Fibroblast of peridontal ligament (primary cell): ENCODE data around the gene PRKD3.
A peak's percentile ranks its signal among the peaks of the same experiment; 100 is the strongest.

ENCODE experiments used
- DNase-seq: peaks from one replicate; pipeline ENCODE4 v3.0.0-alpha.2; 2010; ENCODE audit errors: extremely low read depth

PRKD3 gene

GRCh38 chr2:37343537-37344434 is 19.2 kb upstream of the PRKD3 start:
- peak; percentile 58 for DNase-seq

DNA sequence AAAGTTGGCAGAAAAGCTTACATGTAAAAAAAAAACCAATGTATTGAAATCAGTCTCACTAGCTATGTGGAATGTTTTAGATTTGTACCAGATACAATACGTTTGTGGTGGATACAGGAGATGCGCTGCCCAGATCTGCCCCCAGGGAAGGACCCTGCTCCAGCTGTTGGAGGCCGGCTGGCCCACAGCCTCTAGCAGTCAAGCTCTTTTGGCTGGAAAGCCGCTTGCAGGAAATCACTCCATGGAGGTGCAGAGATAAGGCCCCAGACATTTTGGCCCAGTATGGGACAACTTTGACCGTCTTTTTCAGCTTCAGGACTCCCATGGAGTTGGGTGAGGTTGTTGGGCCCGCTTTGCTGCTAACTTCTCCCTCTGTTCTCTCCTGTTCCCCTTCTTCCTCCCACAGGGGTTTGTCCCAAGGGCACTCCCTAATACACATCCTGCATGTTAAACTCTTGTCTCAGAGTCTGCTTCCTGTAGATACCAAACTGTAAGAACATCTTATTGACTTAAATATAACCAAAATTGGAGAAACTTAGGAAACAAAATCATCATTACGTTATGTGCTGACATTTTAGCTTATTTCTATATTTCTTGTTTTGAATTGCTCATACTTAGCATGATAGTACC is 18.1 kb upstream of the PRKD3 start:
- DNase-seq, result no peak

DNA sequence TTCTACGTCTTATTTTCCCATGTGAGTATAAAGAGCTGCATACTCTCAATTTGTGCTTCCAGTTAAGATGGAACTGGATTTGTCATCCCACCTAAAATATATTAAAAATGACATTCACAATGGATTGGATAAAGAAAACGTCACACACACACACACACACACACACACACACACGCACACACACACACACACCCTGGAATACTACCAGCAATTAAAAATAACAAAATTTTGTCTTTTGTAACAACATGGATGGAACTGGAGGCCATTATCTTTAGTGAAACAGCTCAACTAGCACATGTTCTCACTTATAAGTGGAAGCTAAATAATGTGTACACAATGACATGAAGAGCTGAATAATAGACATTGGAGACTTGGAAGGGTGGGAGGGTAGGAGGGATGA is 16.0 kb upstream of the PRKD3 start:
- DNase-seq, result no peak

- no peak for DNase-seq
Observed at GRCh38 chr2:37338933-37339332, 14.3 kb upstream of the PRKD3 start.

GRCh38 chr2:37337620-37338280 is 13.1 kb upstream of the PRKD3 start:
- DNase-seq, result no peak

- no peak for DNase-seq
Observed at GRCh38 chr2:37335604-37336003, 11.0 kb upstream of the PRKD3 start.

DNA sequence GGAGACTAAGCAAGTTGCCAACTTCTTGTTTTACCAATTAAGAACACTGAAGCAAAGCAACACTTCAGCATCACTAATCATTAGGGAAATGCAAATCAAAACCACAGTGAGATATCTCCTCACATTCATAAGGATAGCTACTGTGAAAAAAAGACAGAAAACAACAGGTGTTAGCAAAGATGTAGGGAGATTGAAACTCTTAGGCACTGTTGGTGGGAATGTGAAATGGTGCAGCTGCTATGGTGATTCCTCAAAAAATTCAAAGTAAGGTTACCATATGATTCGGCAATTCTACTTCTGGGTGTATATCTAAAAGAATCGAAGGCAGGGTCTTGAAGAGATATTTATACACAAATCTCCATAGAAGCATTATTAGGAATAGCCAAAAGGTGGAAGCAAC is 8.6 kb upstream of the PRKD3 start:
- no peak for DNase-seq

GRCh38 chr2:37332560-37332959 is 7.9 kb upstream of the PRKD3 start:
- DNase-seq, result no peak

GRCh38 chr2:37330681-37331080 is 6.0 kb upstream of the PRKD3 start:
- DNase-seq, result no peak

DNA sequence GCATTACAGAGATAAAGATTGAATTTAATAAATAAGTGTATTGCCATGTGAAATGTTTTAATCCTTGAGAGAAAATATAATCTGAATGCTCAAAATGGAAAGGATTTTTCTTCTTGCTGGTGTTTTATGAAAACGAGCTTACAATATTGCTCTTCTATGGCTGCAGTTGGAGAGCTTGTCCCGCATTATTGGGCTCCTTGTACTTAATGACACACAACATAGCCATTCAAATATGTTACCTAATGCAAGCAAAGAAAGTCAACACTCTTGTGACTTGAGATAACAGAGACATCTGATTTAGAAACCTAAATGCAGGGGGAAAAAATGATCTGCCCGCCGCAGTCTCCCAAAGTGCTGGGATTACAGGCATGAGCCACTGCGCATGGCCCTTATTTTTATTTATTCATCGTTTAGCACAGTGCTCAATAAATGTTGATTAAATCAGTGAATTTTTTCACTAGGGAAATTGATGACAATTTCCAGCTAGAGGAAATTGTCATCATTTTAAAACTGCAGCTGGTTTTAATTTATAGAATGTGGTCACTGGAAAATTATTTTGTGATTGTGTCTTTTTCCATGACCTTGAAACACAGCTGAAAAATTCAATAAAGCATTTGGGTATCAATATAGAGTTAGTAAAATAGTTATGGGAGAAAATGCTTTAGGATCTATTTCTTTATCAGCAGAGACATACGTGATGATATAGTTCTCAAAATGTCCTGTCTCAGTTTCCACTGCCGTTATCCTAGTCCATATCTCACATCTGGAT is 2.4 kb upstream of the PRKD3 start:
- DNase-seq, result peak; percentile 25

- DNase-seq, result peak; percentile 95
Observed at GRCh38 chr2:37326285-37326684, 1.7 kb upstream of the PRKD3 start.

DNA sequence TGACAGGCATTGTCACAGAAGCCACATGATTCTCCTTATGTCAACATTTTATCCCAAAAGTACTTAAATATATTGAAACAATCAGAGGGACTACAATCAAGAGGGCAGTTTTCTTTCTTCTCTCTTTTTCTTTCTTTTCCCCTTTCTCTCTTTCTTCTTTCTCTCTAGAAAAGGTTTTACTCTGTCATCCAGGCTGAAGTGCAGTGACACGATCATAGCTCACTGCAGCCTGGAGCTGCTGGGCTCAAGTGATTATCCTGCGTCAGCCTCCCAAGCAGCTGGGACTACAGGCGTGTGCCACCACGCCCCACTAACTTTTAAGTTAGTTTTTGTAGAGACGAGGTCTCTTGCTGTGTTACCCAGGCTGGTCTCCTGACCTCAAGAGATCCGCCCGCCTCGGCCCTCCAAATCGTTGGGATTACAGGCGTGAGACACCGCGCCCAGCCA is 1.0 kb upstream of the PRKD3 start:
- no peak for DNase-seq

GRCh38 chr2:37324536-37324785 is 172 bp downstream of the PRKD3 start:
- DNase-seq, result peak; percentile 71

DNA sequence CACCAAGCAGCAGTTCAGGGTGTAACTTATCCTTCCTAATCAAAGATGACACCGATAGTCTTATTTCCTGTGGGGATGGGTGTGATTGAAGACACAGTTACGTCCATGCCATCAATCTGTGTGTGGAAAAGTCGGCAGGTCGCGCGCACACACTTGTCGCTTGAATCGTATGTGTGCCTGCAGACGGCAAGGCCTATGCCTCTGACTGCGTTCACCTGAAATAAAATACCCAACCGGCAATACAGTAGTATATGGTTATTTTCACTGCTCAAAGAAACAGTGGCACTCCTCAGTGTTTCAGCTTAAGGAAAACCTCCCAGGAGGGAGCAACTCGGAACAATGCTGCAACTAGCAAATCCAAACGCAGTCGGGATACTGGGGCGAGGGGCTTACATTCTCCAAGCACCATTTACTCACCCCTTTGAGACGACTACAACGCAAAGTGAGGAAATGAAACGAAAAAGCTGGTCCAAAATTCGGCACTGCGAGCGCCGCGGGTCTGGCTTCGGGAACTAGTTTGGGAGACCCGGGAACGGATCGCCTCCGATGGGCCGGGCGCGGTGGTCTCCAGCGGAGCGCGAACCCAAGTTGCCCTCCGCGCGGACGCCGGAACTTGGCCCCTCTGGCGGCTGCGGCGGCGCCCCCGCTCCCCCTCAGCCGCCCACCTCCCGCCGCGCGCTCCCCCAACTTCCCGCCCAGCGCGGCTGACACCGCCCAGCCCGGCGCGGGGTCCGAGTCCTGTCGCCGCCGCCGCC is 675 bp downstream of the PRKD3 start:
- DNase-seq, result peak; percentile 44

DNA sequence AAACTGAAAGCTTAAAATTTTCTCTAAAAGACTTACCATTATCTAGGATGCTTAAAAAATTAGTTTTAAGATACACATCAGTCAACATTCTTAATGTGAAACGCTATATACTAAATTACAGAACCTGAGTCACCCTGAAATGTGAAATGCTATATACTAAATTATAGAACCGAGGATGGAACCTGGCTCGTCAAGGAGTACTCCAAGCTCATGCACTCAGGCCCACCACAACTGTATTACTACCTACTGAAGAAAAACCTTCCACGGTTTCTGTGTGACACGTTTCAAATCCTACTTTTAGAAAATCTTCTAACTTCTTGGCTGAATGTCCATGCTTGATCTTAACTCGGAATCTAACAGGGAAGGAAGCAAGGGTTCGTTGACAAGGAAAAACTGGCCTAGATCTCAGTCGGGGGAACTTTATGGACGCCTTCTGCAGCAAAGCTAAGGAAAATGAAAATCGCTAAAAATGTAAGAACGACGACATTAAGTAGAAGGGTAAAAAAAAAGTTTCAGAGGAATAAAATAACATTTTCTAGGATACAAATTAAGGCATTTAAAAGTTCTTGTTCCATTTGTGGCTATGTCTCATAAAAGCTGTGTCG is 1.4 kb downstream of the PRKD3 start:
- DNase-seq, result peak; percentile 41

DNA sequence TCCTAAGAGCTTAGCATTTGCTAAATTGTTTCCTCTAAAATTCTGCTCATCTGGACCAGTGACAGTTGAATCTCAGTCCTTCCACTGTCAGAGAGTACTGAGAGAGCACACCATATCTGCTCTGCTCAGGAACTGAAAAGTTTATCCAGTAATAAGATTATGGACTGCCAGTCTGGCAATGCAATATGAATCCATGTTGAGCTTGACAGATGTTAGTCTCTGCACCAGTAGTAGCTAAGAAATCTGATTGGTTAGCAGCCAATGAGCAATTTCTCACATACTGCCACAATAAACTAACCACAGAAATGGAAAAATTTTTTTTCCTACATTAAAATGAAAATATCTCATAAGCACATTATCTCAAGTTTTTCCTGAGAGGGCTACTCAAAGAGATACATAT is 2.3 kb downstream of the PRKD3 start:
- DNase-seq, result peak; percentile 67

GRCh38 chr2:37321029-37321682 is 3.5 kb downstream of the PRKD3 start:
- DNase-seq, result no peak

GRCh38 chr2:37319754-37320609 is 4.7 kb downstream of the PRKD3 start:
- no peak for DNase-seq

- peak; percentile 93 for DNase-seq
Observed at GRCh38 chr2:37318401-37318800, 6.2 kb downstream of the PRKD3 start.

- no peak for DNase-seq
Observed at GRCh38 chr2:37317746-37318145, 6.9 kb downstream of the PRKD3 start.
